ENCODE measurements around the gene FOXK1.

The FOXK1 gene

DNA sequence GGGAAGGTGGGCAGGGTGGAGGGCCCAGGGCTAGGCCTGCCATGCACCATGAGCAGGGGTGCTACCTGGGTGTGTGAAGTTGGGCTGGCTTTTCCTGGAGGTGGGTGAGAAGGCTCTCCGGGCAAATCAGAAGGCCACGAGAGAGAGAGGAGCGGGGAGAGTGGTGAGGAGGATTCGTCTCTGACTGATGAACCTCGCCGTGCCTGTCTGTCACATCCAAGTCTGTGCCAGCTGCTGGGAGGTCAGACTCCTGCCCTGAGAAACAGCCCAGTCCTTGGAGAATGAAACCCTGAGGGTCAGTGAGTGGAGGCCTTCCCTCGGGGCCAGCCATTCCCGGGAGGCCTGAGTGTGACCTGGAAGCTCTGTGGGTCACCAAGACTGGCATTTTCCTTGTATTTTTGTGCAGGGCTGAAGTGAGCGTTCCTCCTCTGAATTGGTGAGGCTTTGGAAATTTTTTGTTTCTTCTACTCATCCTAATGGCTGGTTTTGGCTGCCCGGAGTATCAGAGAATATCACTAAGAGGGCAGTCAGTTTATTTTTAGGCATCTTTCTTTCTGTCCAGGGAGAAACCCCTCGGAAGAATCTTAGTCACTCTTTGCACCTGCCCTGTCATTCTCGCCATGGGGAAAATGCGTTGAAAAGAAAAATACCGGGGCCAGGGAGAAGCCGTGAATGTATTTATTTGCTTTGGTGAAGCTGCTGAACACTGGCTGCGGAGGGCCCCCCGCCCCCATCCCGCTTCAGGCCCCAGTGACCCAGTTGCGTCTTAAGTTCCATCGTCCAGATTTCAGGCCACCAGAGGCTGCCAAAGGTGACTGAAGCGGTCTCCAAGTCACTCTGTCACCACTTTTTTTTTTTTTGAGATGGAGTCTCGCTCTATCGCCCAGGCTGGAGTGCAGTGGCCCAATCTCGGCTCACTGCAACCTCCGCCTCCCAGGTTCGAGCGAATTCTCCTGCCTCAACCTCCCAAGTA, 86.8 kb downstream of the FOXK1 start:
- no peak overlapping the region for H3K4me3 ChIP-seq (replicated peaks; ENCODE audit: low read depth, low read length)
- TF ChIP-seq, protein P1, sequence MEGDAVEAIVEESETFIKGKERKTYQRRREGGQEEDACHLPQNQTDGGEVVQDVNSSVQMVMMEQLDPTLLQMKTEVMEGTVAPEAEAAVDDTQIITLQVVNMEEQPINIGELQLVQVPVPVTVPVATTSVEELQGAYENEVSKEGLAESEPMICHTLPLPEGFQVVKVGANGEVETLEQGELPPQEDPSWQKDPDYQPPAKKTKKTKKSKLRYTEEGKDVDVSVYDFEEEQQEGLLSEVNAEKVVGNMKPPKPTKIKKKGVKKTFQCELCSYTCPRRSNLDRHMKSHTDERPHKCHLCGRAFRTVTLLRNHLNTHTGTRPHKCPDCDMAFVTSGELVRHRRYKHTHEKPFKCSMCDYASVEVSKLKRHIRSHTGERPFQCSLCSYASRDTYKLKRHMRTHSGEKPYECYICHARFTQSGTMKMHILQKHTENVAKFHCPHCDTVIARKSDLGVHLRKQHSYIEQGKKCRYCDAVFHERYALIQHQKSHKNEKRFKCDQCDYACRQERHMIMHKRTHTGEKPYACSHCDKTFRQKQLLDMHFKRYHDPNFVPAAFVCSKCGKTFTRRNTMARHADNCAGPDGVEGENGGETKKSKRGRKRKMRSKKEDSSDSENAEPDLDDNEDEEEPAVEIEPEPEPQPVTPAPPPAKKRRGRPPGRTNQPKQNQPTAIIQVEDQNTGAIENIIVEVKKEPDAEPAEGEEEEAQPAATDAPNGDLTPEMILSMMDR (IDR thresholded peaks at IDR 0.05; ENCODE audit: low read length, missing control alignments): no peak
- no peak for DNase-seq (ENCODE audit: low read depth)

DNA sequence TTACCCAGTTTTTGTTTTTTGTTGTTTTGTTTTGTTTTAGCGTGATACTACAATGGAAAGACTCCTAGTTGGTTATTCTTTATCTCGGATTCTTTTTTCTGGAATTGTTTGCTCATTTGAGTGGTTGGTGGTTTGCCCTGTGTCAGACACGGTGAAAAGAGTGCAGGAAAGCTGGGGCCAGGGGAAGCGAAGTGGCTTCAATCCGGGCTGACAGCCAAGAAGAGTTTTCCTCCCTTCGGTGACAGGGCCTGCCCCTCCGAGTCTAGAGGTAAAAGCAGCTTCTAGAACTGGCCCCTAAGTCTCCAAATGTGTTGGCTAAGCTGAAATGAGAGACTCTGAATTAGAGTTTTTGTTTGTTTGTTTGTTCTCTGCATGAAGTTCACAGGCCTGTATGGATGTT, 87.7 kb downstream of the FOXK1 start:
- TF ChIP-seq, protein P1 (IDR thresholded peaks at IDR 0.05; ENCODE audit: low read length, missing control alignments): no peak
- peak; percentile 59 for DNase-seq (ENCODE audit: low read depth)
- H3K4me3 ChIP-seq (replicated peaks; ENCODE audit: low read depth, low read length): no peak overlapping the region

DNA sequence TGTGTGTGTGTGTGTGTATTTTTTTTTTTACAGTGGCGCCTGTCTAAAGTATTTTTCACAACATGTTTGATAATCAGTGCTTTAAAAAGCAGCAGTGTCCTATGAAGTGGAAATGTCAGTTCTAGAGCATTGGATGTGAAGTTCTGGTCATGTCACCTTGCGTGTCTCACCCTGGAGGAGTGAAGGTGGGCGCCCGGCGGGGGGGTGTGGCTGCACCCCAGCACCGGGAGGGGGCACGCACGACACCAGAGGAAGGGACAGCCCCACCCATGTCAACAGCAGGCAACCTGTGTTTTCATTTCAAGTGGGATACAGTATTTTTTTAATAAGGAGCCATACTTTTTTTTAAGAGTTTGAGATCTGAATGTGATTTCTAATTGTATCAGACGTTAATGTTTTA, 88.8 kb downstream of the FOXK1 start:
- H3K4me3 ChIP-seq (replicated peaks; ENCODE audit: low read depth, low read length): no peak overlapping the region
- TF ChIP-seq, protein P1 (IDR thresholded peaks at IDR 0.05; ENCODE audit: low read length, missing control alignments): no peak
- no peak for DNase-seq (ENCODE audit: low read depth)

DNA sequence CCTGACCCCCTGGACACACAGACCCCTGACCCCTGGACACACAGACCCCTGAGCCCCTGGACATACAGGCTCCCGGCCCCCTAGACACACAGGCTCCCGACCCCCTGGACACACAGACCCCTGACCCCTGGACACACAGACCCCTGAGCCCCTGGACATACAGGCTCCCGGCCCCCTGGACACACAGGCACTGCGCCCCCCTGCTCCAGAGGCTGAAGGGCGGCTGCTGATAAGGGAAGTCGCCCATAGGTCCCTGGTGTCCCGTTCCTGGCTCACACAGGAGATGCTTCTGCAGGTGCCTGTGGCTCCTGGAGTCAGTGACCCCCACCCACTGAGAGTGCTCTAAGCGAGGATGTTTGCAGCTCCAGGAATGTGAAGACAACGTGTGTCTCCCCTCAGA, 89.6 kb downstream of the FOXK1 start:
- DNase-seq (ENCODE audit: low read depth): no peak
- TF ChIP-seq, protein P1 (IDR thresholded peaks at IDR 0.05; ENCODE audit: low read length, missing control alignments): no peak
- no peak overlapping the region for H3K4me3 ChIP-seq (replicated peaks; ENCODE audit: low read depth, low read length)

DNA sequence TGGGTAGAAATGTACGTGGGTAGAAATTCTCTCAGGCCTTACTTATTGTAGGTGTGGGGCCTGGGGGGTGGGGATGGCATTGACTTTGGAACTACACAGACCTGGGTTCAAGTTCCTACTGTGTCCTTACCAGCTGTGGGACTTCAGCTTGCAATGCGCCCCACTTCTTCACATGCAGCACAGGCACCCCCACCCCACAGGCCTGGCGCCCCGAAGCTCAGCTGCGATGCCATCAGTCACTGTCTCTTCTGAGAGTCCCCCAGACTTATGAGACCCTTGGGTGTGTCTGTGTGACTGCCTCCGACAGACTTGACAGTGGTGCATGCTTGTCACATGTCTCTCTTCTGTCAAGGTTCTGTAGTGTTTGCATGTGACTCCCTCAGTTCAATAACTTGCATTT, 90.2 kb downstream of the FOXK1 start:
- DNase-seq (ENCODE audit: low read depth): no peak
- TF ChIP-seq, protein P1 (IDR thresholded peaks at IDR 0.05; ENCODE audit: low read length, missing control alignments): no peak
- no peak overlapping the region for H3K4me3 ChIP-seq (replicated peaks; ENCODE audit: low read depth, low read length)

DNA sequence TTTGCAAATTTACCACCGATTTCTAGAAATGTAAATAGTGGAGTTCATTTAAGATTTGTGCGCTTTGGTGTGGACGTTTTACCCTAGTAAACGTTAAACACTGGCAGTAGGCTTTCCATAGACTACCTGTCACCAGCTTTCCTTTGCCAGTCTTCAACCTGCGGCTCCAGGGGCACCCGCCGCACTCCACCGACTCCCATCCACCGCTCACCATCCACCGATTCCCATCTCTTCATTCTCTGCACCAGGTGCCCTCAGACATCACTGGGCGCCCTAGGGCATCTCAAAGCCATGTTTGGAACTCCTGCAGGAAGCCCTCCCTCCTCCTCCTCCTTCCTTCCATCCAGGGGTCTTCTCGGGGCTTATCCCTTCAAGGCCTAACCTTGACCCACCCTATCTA, 91.9 kb downstream of the FOXK1 start:
- TF ChIP-seq, protein P1 (IDR thresholded peaks at IDR 0.05; ENCODE audit: low read length, missing control alignments): no peak
- H3K4me3 ChIP-seq (replicated peaks; ENCODE audit: low read depth, low read length): no peak overlapping the region
- no peak for DNase-seq (ENCODE audit: low read depth)

All from fibroblast of pulmonary artery (primary cell).